ENCODE measurements around the gene CEACAM3.

Gene CEACAM3

DNA sequence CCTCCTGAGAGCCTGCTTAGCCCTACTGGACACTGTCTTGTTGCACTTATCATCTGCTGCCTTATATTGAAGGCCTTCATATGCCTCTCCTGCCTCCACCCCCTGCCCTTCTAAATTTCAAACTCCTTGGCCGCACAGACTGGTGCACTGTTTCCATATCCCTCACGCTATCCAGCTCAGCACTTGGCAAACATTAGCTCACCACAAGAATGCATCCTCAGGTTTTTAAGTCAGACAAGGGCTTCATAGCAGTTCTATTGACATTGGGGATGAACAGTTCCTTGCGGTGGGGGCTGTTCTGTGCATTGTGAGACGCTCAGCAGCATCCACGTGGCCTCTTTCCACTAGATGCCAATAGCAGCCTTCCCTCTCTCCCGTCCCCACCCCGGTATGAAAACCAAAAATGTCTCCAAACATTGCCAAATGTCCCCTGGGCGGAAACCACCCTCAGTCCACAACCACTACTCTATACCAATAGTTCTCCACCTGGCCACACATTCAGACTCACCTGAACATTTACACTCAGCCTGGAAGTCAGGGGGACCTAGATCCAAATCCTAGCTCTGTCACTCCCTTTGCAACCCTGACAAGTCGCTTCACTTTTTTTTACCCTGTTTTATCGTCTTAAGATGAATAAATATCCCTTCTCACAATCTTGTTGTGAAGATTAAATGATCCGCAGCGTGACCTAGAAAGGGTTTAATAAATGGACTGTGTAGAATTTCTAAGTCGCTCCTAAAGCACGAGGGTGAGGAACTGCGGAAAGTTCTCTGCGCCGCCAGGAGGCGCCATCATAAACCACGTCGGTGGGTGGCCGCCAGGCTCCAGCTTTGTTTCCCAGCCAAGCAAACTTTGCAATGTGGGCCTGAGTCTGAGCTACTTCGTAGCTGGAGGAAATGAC lies 3.6 kb upstream of the CEACAM3 start:
- DNase-seq (peak; percentile 68), ATAC-seq (no peak)

DNA sequence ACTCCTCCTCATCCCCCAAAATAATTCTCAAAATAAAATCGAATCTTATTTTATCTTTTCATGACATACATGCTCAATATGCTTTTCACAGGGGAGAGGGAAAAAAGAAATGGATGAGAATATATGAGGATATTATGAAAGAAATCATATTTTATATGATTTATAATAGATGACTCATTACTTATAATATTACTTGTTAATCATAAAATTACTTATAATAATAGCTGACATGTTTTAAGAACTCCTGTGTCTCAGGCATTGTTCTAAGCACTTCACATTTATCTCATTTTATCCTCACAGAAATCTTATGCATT lies 3.0 kb upstream of the CEACAM3 start:
- no peak for ATAC-seq
- no peak for DNase-seq

DNA sequence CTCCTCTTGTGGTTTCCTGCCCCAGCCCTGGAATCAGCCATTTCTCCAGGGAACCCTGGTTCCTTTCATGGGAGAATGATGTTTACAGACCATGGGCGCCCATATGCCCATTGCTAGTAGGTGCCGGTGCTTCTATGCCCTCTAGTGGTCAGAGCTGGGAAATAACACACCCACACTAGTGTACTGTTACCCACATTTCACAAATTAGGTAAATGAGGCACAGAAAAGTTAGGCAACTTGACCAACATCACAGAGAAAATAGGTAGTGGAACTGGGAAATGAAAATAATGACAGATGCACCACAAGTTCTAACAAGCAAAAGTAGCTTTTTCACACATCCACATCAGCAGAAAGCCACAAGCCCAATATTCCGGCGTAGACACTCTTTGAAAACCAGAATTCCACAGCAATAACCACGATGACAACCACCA lies 1.3 kb upstream of the CEACAM3 start:
- ATAC-seq (peak; percentile 95), DNase-seq (peak; percentile 72)

- ATAC-seq (no peak), DNase-seq (no peak)
Observed at GRCh38 chr19:41796901-41797300, 514 bp downstream of the CEACAM3 start.

- no peak for ATAC-seq
- no peak for DNase-seq
Observed at GRCh38 chr19:41799444-41800000, 3.1 kb downstream of the CEACAM3 start.

- DNase-seq, result no peak
- ATAC-seq, result no peak
Observed at GRCh38 chr19:41801031-41801430, 4.6 kb downstream of the CEACAM3 start.

GRCh38 chr19:41801792-41802211 lies 5.4 kb downstream of the CEACAM3 start:
- ATAC-seq (peak; percentile 72), DNase-seq (no peak)

GRCh38 chr19:41802770-41803169 lies 6.4 kb downstream of the CEACAM3 start:
- ATAC-seq (no peak), DNase-seq (no peak)

DNA sequence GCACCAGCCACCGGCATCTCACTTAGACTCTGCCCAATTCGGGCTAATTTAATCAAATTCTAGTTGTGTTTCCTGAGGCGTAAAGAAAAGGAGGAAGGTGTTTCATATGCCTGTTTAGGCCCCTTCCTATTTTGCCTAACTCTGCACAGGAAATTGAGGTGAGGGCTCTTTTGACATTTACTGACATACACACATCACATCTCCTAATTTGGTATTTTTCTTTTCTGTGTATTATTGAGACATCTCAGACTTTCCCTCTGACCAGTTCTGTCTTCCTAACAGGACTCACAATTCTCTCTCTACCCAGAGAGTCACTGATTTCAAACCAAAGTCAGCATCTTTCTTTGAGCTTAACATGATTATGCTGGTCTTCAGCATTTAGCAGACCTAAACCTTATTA lies 7.9 kb downstream of the CEACAM3 start:
- no peak for DNase-seq
- no peak for ATAC-seq

- ATAC-seq, result no peak
- DNase-seq, result no peak
Observed at GRCh38 chr19:41807176-41807575, 10.8 kb downstream of the CEACAM3 start.

DNA sequence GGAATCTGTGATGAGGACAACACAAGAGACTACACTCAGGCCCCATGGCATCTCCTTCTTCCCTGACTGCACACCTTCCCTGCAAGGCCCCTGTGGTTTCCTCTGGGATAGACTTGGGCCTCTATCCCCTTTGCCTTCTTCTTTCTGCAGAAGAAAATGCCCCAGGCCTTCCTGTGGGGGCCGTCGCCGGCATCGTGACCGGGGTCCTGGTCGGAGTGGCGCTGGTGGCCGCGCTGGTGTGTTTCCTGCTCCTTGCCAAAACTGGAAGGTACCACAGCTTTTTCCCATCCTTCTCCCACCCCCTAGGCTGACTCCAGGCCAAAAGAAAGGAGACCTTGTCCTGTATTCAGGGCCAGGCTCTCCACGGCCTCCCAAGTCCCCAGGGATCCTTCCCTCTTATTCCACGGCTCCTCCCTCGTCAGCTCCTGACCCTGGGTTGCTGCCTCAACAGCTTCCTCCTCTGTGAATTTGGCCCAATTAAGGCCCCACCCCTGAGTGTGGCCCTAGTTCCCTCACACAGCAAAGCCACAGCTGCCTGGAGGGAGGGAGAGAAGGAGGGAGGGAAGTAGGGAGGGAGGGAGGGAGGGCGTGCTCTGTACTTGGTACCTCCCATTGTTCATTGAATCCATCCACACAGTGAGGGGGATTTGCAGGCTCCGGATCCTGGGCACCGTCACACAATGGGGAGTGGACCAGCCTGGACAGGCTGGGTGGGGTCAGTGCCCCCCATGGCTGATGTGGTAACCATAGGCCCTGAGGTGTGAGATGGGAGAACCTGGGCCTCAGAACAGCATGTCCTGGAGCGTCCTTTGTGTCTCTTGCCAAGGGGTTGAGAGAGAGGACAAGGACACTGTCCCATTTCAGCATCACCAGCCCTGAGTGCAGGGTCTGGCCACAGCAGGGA lies 12.5 kb downstream of the CEACAM3 start:
- ATAC-seq (no peak), DNase-seq (no peak)

DNA sequence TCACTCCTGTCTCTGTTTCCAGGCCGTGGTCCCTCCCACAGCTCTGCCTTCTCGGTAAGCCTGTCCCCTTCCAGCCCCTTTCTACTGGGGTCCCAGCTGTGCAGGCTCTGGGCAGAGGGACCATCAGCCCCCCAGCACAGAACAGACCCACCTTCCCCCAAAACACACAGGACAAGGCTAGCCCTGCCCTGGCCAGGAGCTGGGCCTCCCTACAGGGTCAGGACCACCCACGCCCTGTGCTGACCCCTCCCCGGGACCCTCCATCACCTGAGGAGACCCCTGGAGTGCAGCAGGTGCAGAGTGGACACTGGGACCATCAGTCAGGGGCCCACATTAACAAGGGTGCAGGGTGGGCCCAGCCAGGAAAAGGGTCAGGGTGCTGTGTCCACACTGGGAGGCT lies 13.9 kb downstream of the CEACAM3 start:
- no peak for ATAC-seq
- no peak for DNase-seq

GRCh38 chr19:41811036-41811435 lies 14.6 kb downstream of the CEACAM3 start:
- DNase-seq (no peak), ATAC-seq (peak; percentile 24)

DNA sequence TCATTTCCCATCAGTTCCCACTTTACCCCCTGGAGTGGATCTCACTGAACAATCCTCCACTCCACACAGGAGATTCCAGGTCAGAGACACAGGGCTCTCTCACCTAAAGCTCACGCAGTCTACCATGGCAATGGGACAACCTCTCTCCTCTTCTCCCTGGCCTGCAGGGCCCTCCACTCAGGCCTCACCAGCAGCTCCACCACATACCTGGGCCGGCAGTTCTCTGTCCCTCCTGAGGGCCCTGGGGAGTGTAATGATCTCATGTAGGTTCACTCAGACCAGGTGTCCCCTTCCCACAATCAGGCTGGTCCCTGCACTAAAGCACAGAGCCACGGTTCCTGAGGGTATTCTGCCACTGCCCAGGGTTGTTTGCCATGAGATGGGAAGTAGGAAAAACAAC lies 15.6 kb downstream of the CEACAM3 start:
- ATAC-seq (no peak), DNase-seq (no peak)

DNA sequence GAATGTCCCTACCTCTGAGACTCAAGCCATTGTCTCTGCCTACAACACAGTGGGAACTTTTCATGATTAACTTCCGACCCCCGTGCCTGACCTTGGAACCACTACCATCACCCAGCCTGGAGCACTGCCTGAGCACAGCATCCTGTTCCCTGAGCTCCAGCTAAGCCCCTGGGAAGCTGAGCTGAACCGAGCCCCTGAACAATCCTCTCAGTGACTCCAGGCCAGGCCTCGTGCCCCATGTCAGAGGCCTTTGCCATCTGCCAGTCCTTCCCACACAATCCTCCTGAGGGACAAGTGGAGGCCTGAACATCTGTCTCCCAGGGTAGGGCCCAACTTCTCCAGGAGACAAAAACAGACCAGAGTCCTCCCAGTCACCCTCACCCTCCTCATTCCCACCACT lies 17.5 kb downstream of the CEACAM3 start:
- no peak for DNase-seq
- ATAC-seq, result no peak

DNA sequence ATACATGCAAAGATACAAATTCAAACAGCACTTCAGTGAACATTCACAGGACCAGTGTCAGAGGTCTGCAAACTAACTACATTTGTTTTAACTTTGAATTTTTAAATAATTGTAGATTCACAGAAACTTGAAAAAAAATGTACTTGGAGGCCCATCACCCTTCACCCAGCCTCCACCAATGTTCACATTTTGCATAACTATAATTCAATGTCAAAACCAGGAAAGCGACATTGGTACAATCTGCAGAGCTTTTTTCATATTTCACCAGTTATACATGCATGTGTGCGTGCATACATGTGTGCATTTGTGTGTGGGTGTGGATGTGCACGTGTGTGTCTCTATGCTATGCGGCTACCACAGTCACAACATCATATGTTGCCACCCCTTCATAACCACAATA lies 18.9 kb downstream of the CEACAM3 start:
- no peak for ATAC-seq
- no peak for DNase-seq

- ATAC-seq, result no peak
- no peak for DNase-seq
Observed at GRCh38 chr19:41816761-41817160, 20.4 kb downstream of the CEACAM3 start.

- ATAC-seq, result peak; percentile 66
- DNase-seq, result peak; percentile 42
Observed at GRCh38 chr19:41821003-41821735, 24.8 kb downstream of the CEACAM3 start.

- DNase-seq, result no peak
- no peak for ATAC-seq
Observed at GRCh38 chr19:41837981-41838708, 41.8 kb downstream of the CEACAM3 start.

DNA sequence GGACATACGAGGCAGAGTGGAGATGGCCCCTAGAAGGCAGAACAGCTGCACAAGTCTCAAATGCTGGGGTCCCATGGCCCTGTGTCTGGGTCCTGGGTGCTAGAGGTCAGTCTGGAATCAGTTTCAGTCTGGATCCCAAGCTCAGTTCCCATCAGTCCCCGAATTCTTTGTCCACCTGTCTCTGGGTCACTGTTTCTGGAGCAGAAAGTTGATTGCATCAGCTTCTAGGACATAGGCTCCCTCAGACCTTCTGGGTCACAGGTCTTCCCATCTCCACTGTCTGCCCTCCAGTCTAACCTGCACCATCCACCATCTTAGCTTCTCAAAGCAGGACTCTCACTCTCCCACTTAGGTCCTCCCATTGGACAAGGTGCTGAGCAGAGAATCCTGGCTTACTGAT lies 42.8 kb downstream of the CEACAM3 start:
- ATAC-seq, result no peak
- DNase-seq, result no peak

DNA sequence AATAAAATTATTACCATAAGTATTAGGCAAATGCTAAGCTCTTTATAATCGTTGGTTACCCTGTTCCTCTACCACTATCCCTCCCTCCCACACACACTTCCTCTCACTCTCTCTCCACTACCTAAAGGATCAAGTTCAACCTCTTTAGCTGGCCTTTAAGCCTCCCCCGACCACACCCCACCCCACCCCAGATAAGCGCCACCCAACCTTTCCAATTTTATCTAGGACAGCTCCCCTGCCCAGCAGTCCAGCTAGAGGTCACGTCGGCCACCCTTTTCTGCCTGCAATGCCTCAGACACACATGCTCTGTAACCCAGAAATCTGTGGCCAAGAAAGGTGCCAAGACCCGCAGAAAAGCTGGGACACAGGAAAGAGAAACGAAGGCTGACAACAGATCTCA lies 47.0 kb downstream of the CEACAM3 start:
- DNase-seq (no peak), ATAC-seq (no peak)

- no peak for DNase-seq
- no peak for ATAC-seq
Observed at GRCh38 chr19:41844601-41845000, 48.2 kb downstream of the CEACAM3 start, which contains the start of gene LYPD4. Gene LYPD4, minus strand, starts transcription at chr19:41844683. Its CDS starts 5,398 bp downstream, at chr19:41839285.

Data from stimulated activated naive CD8-positive, alpha-beta T cell treated with anti-CD3 and anti-CD28 coated beads, Interleukin-15, Interleukin-2, amounts not matched to agents 100 U/mL and 50 U/mL, for 24 hours (primary cell).